HL-60/S4 treated with retinoic acid at 250 ng/mL for 4 days and 3 days (cell line): Measurements from ENCODE around the gene ITIH4.

Source experiments
- in situ Hi-C: fragments of 300-500 bp; cut with MboI; formaldehyde crosslinking; loops from 2 replicates; pipeline ENCODE4 v1.7.0; 2022; ENCODE audit warnings: low sequenced_read_pairs

Gene ITIH4

DNA sequence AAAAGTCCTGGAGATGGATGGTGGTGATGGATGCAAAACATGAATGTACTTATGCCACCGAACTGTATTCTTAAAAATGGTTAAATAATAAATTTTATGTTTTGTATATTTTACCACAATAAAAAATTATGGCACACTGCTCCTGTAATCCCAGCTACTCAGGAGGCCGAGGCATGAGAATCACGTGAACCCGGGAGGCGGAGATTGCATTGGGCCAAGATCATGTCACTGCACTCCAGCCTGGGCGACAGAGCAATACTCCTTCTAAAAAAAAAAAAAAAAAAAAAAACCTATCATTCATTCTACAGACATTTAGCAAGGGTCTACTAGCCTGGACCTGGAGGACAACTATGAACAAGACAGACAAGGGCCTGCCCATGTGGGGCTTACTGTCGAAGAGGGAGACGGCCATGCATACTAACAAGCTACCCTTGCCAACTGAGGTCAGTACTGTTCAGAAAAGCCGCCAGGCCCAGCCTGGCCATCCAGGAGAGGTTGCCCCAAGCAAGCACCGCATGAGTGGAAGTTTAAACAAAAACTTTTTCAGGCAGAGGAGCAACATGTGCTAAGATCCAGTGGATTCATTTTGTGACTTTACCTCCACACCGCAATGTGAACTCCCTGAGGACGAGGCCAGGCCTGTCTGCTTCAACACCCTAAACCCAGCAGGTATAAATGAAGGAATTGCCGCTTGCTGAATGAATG is 57.0 kb downstream of the ITIH4 start:
- in situ Hi-C loops, result no loop called here

DNA sequence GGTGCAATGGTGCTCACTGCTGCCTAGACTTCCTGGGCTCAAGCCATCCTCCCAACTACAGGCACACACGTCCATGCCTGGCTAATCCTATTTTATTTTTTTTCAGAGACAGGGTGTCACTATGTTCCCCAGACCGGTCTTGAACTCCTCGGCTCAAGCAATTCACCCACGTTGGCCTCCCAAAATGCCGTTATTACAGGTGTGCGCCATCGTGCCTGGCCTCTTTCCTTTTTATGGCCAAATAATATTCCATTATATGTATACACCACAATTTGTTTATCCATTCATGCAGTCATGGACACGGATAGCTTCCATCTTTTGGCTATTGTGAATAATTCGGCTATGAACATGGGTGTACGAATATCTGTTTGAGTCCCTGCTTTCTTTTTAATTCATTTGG is 58.8 kb downstream of the ITIH4 start:
- in situ Hi-C loops, result no loop called here

- in situ Hi-C loops, result no loop called here
Observed at GRCh38 chr3:52771334-52771681, 59.2 kb downstream of the ITIH4 start.

- in situ Hi-C loops, result no loop called here
Observed at GRCh38 chr3:52770496-52771333, 59.8 kb downstream of the ITIH4 start, which contains the start of gene NEK4. NEK4 (minus strand) TSS chr3:52770940; CDS start chr3:52770746, 194 bp downstream.

GRCh38 chr3:52769786-52770455 is 60.6 kb downstream of the ITIH4 start:
- in situ Hi-C loops, result no loop called here

- in situ Hi-C loops, result no loop called here
Observed at GRCh38 chr3:52763466-52763865, 67.0 kb downstream of the ITIH4 start.
